Omental fat pad (tissue), 4 donors: Measurements from ENCODE around the gene CELF4. TPM values are rescaled to one million over a fixed set of nuclear protein-coding genes. Genes with fewer than 3 reads are reported as not detected.

ENCODE experiments used
- ATAC-seq: fragments of 150-250 bp; one replicate; pipeline ENCODE4 v1.9.1; 2016; ENCODE audit warnings: mild to moderate bottlenecking, moderate library complexity; ENCODE audit not compliant: low FRiP score
- DNase-seq: peaks from one replicate; pipeline ENCODE4 v3.0.0-alpha.2; 2019; ENCODE audit warnings: low spot score
- CTCF ChIP-seq, 3 donors: fragments of 450-650 bp; IDR thresholded peaks; one replicate each; pipeline ENCODE4 v1.5.1; 2016 to 2017; ENCODE audit warnings: antibody characterized with exemption in 3 of 3, mild to moderate bottlenecking in 3 of 3, moderate library complexity in 2 of 3
- total RNA-seq, 4 donors: library from RNA; depleted of rRNA; stranded (reverse); fragments of >200 nt; gene quantifications; one replicate each; pipeline ENCODE4 v1.1.0, GENCODE V29; 2016

Gene CELF4
- total RNA-seq, 4 donors from 2014 or later, result 0.37 to 0.47 TPM; not detected in 2

DNA sequence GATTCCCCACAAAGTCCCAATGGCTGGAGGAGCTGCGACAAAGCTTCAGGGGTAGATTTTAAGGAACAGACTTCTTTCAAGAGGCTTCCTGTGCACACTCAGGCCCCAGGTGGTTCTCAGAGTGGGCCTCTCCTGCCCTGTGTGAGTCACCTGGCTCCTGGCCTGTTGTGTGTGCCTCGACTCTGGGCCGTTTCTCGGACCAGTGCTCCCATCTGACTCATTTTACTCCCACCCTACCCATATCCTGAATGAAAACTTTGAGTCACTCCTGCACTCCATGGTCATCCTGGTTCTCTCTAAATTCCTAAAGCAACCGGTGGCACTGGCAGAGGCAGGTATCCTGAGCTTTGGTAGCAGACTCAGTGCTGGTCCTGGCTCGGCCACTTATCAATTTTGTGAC is 84.1 kb downstream of the CELF4 start:
- no peak for TF ChIP-seq CTCF (IDR thresholded peaks at IDR 0.05)
- ATAC-seq (no peak), DNase-seq (no peak)

GRCh38 chr18:37481072-37481471 is 84.5 kb downstream of the CELF4 start:
- no peak for ATAC-seq
- TF ChIP-seq CTCF (IDR thresholded peaks at IDR 0.05), result no peak
- no peak for DNase-seq

- ATAC-seq, result no peak
These were observed 88.8 kb downstream of the CELF4 start for GRCh38 chr18:37476611-37477295.

DNA sequence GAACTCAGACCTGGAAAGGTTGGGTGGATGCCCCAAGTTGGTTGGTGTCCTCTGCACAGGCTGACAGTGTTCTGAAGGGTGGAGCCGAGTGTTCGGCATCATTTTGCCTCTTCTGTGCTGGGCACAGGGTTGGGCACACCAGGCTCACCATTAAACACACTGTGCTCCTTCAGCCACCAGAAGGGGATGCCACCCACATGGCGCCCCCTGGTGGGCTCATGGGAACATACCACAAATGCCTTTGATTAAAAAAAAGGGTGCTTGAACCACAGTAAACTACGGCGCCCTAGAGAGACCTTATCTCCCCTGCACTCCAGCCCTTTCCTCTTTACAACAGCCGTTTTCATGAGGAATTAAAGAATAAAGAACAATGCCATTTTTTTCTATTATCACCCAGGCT is 89.4 kb downstream of the CELF4 start:
- no peak for TF ChIP-seq CTCF (IDR thresholded peaks at IDR 0.05)
- DNase-seq (no peak), ATAC-seq (no peak)

More at GRCh38 chr18:37476611-37477295, 88.8 kb downstream of the CELF4 start:
- DNase-seq, result no peak
- no peak for TF ChIP-seq CTCF (IDR thresholded peaks at IDR 0.05)

- ATAC-seq, result no peak
- no peak for TF ChIP-seq CTCF (IDR thresholded peaks at IDR 0.05)
- DNase-seq, result no peak
These were observed 92.3 kb downstream of the CELF4 start for GRCh38 chr18:37473195-37473840.

GRCh38 chr18:37471637-37472036 is 94.0 kb downstream of the CELF4 start:
- ATAC-seq, result no peak
- TF ChIP-seq CTCF (IDR thresholded peaks at IDR 0.05), result no peak
- DNase-seq, result no peak

DNA sequence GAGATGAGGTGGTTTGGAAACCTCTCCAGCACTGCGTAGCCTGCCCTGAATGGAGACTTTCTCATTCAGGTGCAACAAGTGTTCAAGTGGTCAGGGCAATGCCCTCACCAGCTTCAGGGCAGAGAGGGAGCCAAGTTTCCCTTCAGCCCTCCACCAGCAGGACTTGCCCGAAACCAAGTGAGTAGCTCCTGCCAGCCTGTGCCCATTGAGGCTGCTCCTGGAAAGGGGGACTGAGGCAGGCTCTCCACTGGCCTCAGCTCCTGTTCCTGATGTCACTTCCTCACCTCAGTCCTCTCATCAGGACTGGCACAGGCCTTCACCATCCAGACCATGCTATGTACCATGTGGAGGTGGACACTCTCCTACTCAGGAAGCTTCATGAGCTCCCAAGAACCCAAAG is 94.6 kb downstream of the CELF4 start:
- no peak for TF ChIP-seq CTCF (IDR thresholded peaks at IDR 0.05)
- ATAC-seq, result no peak
- no peak for DNase-seq
